Skeletal muscle tissue (tissue), 4 donors: Measurements from ENCODE around the gene MOCS3. TPM values are rescaled to one million over a fixed set of nuclear protein-coding genes. Genes with fewer than 3 reads are reported as not detected.
A peak's percentile ranks its signal among the peaks of the same experiment; 100 is the strongest.

Experiments
- H3K27ac ChIP-seq: one replicate; pipeline ENCODE4 v1.7.0; 2013; ENCODE audit warnings: mild to moderate bottlenecking, low read depth, low read length, inconsistent platforms
- H3K27me3 ChIP-seq, 3 donors: one replicate each; pipeline ENCODE4 v1.7.0; 2013; ENCODE audit warnings: low read length in 3 of 3; ENCODE audit not compliant: control insufficient read depth in 3 of 3, insufficient read depth in 3 of 3
- H3K36me3 ChIP-seq, 3 donors: one replicate each; pipeline ENCODE4 v1.7.0; 2013; ENCODE audit warnings: low read length in 3 of 3; ENCODE audit not compliant: control insufficient read depth in 3 of 3, insufficient read depth in 3 of 3
- H3K4me1 ChIP-seq, 3 donors: one replicate each; pipeline ENCODE4 v1.7.0; 2013; ENCODE audit warnings: low read length in 3 of 3, mild to moderate bottlenecking in 3 of 3; ENCODE audit not compliant: control insufficient read depth in 3 of 3, insufficient read depth in 3 of 3
- H3K4me3 ChIP-seq, 3 donors: one replicate each; pipeline ENCODE4 v1.7.0; 2013; ENCODE audit warnings: low read length in 3 of 3
- H3K9ac ChIP-seq, 3 donors: one replicate each; pipeline ENCODE4 v1.7.0; 2013; ENCODE audit warnings: low read length in 3 of 3, mild to moderate bottlenecking in 3 of 3, moderate library complexity in 2 of 3, low read depth in 1 of 3
- H3K9me3 ChIP-seq, 3 donors: one replicate each; pipeline ENCODE4 v1.7.0; 2013; ENCODE audit warnings: low read length in 3 of 3; ENCODE audit not compliant: control insufficient read depth in 3 of 3
- total RNA-seq: library from RNA; depleted of rRNA; stranded (reverse); fragments of >200 nt; gene quantifications from one replicate; pipeline ENCODE4 v1.2.3, GENCODE V29; 2014
- donor health status: Osteomylitis.

MOCS3 gene
- total RNA-seq, 1 donor from 2014 or later, result 6.8 TPM

- no peak overlapping the region for H3K4me3 ChIP-seq
- H3K9ac ChIP-seq, result no peak overlapping the region
- no peaks in the 10 kb centered on the region for H3K9me3 ChIP-seq
- H3K27me3 ChIP-seq, result no peaks in the 10 kb centered on the region
- peaks cover 0 to 9% (median 0%) of the 10 kb centered on the region in 3 donors for H3K36me3 ChIP-seq
- H3K4me1 ChIP-seq, result peaks cover 32 to 52% (median 50%) of the 10 kb centered on the region in 3 donors
- no peak overlapping the region for H3K27ac ChIP-seq
Measured at GRCh38 chr20:50919567-50919966, 39.1 kb upstream of the MOCS3 start.

GRCh38 chr20:50920997-50921396 lies 37.6 kb upstream of the MOCS3 start:
- no peak overlapping the region for H3K4me3 ChIP-seq
- no peaks in the 10 kb centered on the region for H3K27me3 ChIP-seq
- H3K4me1 ChIP-seq, result peaks cover 35 to 53% (median 47%) of the 10 kb centered on the region in 3 donors
- peaks cover 0 to 9% (median 0%) of the 10 kb centered on the region in 3 donors for H3K36me3 ChIP-seq
- H3K9ac ChIP-seq, result no peak overlapping the region
- no peaks in the 10 kb centered on the region for H3K9me3 ChIP-seq
- H3K27ac ChIP-seq, result no peak overlapping the region

- no peak overlapping the region for H3K4me3 ChIP-seq
- H3K4me1 ChIP-seq, result peaks cover 26 to 46% (median 38%) of the 10 kb centered on the region in 3 donors
- H3K9ac ChIP-seq, result no peak overlapping the region
- H3K27ac ChIP-seq, result no peak overlapping the region
- no peaks in the 10 kb centered on the region for H3K27me3 ChIP-seq
- H3K36me3 ChIP-seq, result peaks cover 0 to 9% (median 0%) of the 10 kb centered on the region in 3 donors
- no peaks in the 10 kb centered on the region for H3K9me3 ChIP-seq
Measured at GRCh38 chr20:50921803-50922501, 36.7 kb upstream of the MOCS3 start.

GRCh38 chr20:50924261-50924920 lies 34.2 kb upstream of the MOCS3 start:
- H3K9me3 ChIP-seq, result no peaks in the 10 kb centered on the region
- no peak overlapping the region for H3K9ac ChIP-seq
- no peaks in the 10 kb centered on the region for H3K27me3 ChIP-seq
- peaks cover 0 to 11% (median 0%) of the 10 kb centered on the region in 3 donors for H3K36me3 ChIP-seq
- H3K4me3 ChIP-seq, result no peak overlapping the region
- H3K4me1 ChIP-seq, result peaks cover 26 to 37% (median 35%) of the 10 kb centered on the region in 3 donors
- H3K27ac ChIP-seq, result no peak overlapping the region

- H3K9me3 ChIP-seq, result no peaks in the 10 kb centered on the region
- no peak overlapping the region for H3K4me3 ChIP-seq
- peaks cover 31 to 34% (median 34%) of the 10 kb centered on the region in 3 donors for H3K4me1 ChIP-seq
- H3K36me3 ChIP-seq, result peaks cover 0 to 7% (median 0%) of the 10 kb centered on the region in 3 donors
- H3K27me3 ChIP-seq, result no peaks in the 10 kb centered on the region
- no peak overlapping the region for H3K27ac ChIP-seq
- no peak overlapping the region for H3K9ac ChIP-seq
Measured at GRCh38 chr20:50926530-50926929, 32.1 kb upstream of the MOCS3 start.

- Histone ChIP-seq H3K27me3 (no peaks in the 10 kb centered on the region), H3K27ac (no peak overlapping the region), H3K9ac (no peak overlapping the region), H3K4me1 (peaks cover 33 to 39% (median 39%) of the 10 kb centered on the region in 3 donors), H3K36me3 (peaks cover 0 to 4% (median 0%) of the 10 kb centered on the region in 3 donors), H3K4me3 (peak overlapping the region in 1 of 3 donors; percentile 76), H3K9me3 (no peaks in the 10 kb centered on the region)
Measured at GRCh38 chr20:50928469-50928868, 30.1 kb upstream of the MOCS3 start.

GRCh38 chr20:50929299-50930138 lies 29.1 kb upstream of the MOCS3 start:
- peak overlapping the region; percentile 72 to 87 (median 76) for H3K4me3 ChIP-seq
- H3K9me3 ChIP-seq, result no peaks in the 10 kb centered on the region
- H3K27ac ChIP-seq, result peak overlapping the region; percentile 21
- H3K4me1 ChIP-seq, result peaks cover 24 to 34% (median 29%) of the 10 kb centered on the region in 3 donors
- H3K36me3 ChIP-seq, result peaks cover 4 to 12% (median 9%) of the 10 kb centered on the region in 3 donors
- H3K27me3 ChIP-seq, result no peaks in the 10 kb centered on the region
- H3K9ac ChIP-seq, result peak overlapping the region; percentile 52 to 69 (median 69)

- no peaks in the 10 kb centered on the region for H3K27me3 ChIP-seq
- H3K9ac ChIP-seq, result peak overlapping the region; percentile 70 to 89 (median 77)
- peaks cover 4 to 19% (median 16%) of the 10 kb centered on the region in 3 donors for H3K36me3 ChIP-seq
- H3K4me3 ChIP-seq, result peak overlapping the region; percentile 75 to 87 (median 78)
- H3K27ac ChIP-seq, result peak overlapping the region; percentile 99
- peaks cover 19 to 29% (median 25%) of the 10 kb centered on the region in 3 donors for H3K4me1 ChIP-seq
- H3K9me3 ChIP-seq, result no peaks in the 10 kb centered on the region
Measured at GRCh38 chr20:50930139-50930975, 28.3 kb upstream of the MOCS3 start.

GRCh38 chr20:50930976-50931305 lies 27.7 kb upstream of the MOCS3 start:
- Histone ChIP-seq H3K4me3 (peak overlapping the region; percentile 66 to 78 (median 77)), H3K36me3 (peaks cover 4 to 23% (median 22%) of the 10 kb centered on the region in 3 donors), H3K27ac (peak overlapping the region; percentile 99), H3K9me3 (no peaks in the 10 kb centered on the region), H3K9ac (peak overlapping the region; percentile 80 to 87 (median 85)), H3K4me1 (peaks cover 16 to 23% (median 23%) of the 10 kb centered on the region in 3 donors), H3K27me3 (no peaks in the 10 kb centered on the region)
